MCF 10A (cell line): ENCODE data around the gene CACNA1B. TPM values are rescaled to one million over a fixed set of nuclear protein-coding genes. Genes with fewer than 3 reads are reported as not detected.

Source experiments
- BruUV-seq: library from RNA; stranded (reverse); fragments of 400-500 nt; replicated peaks from 2 replicates; lab custom pipeline; 2021; lab: Mats Ljungman, UMichigan
- CTCF ChIA-PET: fragments of 300-600 bp; sonication (Branson Sonifier 250); formaldehyde crosslinking; extraction: SDS; loops from one replicate; lab custom pipeline; 2021; ENCODE audit warnings: antibody characterized with exemption, inconsistent platforms; lab: Yijun Ruan, JAX
- POLR2A ChIA-PET: fragments of 300-600, 350-650 bp; sonication (Branson Sonifier 250); formaldehyde crosslinking; extraction: SDS; loops from one replicate; lab custom pipeline; 2020; ENCODE audit warnings: antibody characterized with exemption, inconsistent platforms; lab: Yijun Ruan, JAX
- DNase-seq: peaks from one replicate; pipeline ENCODE4 v3.0.0-alpha.2; 2018; ENCODE audit not compliant: unreplicated experiment
- H3K27ac Mint-ChIP-seq: one replicate; pipeline ENCODE4 v1.8.0; 2022; ENCODE audit warnings: mild to moderate bottlenecking, low read depth, mixed read lengths; ENCODE audit not compliant: unreplicated experiment
- H3K27me3 Mint-ChIP-seq: one replicate; pipeline ENCODE4 v1.8.0; 2022; ENCODE audit warnings: mixed read lengths; ENCODE audit not compliant: insufficient read depth, unreplicated experiment
- H3K36me3 Mint-ChIP-seq: one replicate; pipeline ENCODE4 v1.8.0; 2022; ENCODE audit warnings: mild to moderate bottlenecking, moderate library complexity, mixed read lengths; ENCODE audit not compliant: insufficient read depth, unreplicated experiment
- H3K4me1 Mint-ChIP-seq: one replicate; pipeline ENCODE4 v1.8.0; 2022; ENCODE audit warnings: mixed read lengths; ENCODE audit not compliant: insufficient read depth, unreplicated experiment
- H3K4me3 Mint-ChIP-seq: one replicate; pipeline ENCODE4 v1.8.0; 2022; ENCODE audit warnings: mild to moderate bottlenecking, moderate library complexity, mixed read lengths; ENCODE audit not compliant: unreplicated experiment
- H3K9me3 Mint-ChIP-seq: one replicate; pipeline ENCODE4 v1.8.0; 2022; ENCODE audit warnings: mixed read lengths; ENCODE audit not compliant: unreplicated experiment
- intact Hi-C: fragments of 100-400 bp; cut with micrococcal nuclease; formaldehyde crosslinking; loops from 2 replicates; pipeline ENCODE4 v1.14.1; 2022
- total RNA-seq: library from RNA; stranded (reverse); gene quantifications from 2 replicates; pipeline ENCODE4 v1.2.3, GENCODE V29; 2022
- TF ChIP-seq, protein P1 (sequence below): fragments of 200-600 bp; IDR thresholded peaks from one replicate; pipeline ENCODE4 v1.8.0; 2022; ENCODE audit warnings: antibody characterized with exemption, mild to moderate bottlenecking; ENCODE audit not compliant: unreplicated experiment

The CACNA1B gene
- total RNA-seq, 1 experiment from 2014 or later, result not detected

DNA sequence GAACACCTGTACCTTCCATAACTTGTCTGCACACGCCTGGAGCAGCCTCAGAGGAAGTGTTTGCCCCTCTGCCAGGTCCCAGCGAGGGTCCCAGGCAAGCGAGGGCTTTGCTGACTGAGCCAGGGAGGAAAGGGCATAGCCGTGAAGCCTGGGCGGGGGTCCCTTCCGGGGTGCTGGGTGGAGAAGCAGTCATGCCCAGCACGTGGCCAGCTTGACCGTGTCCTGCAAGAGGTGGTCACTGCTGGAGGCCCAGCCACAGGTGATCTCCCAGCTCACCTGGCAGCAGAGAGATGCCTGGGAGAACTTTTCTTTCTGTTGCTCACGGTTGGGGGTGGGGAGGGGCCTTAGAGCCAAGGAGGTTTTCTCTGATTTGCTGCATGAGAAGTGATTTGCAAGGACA lies 195.3 kb downstream of the CACNA1B start:
- H3K9me3 Mint-ChIP-seq, result peaks cover 8% of the 10 kb centered on the region
- CTCF ChIA-PET, result interaction anchor here (0.6 kb wide), 1 partner anchor 69 kb away, joined by 3 read pairs; no protein-coding TSS in a partner anchor

GRCh38 chr9:138073408-138073807 lies 195.8 kb downstream of the CACNA1B start:
- peaks cover 13% of the 10 kb centered on the region for H3K9me3 Mint-ChIP-seq
- H3K4me1 Mint-ChIP-seq, result no peaks in the 10 kb centered on the region
- intact Hi-C loops, result no loop called here
- H3K27me3 Mint-ChIP-seq, result no peaks in the 10 kb centered on the region
- no peak overlapping the region for H3K27ac Mint-ChIP-seq
- no peaks in the 10 kb centered on the region for H3K36me3 Mint-ChIP-seq
- DNase-seq, result no peak
- H3K4me3 Mint-ChIP-seq, result no peak overlapping the region
- ChIA-PET CTCF (no interaction called here), POLR2A (interaction anchor here (1.2 kb wide), 1 partner anchor 12 kb away, joined by 3 read pairs; no protein-coding TSS in a partner anchor)
- TF ChIP-seq, protein P1, sequence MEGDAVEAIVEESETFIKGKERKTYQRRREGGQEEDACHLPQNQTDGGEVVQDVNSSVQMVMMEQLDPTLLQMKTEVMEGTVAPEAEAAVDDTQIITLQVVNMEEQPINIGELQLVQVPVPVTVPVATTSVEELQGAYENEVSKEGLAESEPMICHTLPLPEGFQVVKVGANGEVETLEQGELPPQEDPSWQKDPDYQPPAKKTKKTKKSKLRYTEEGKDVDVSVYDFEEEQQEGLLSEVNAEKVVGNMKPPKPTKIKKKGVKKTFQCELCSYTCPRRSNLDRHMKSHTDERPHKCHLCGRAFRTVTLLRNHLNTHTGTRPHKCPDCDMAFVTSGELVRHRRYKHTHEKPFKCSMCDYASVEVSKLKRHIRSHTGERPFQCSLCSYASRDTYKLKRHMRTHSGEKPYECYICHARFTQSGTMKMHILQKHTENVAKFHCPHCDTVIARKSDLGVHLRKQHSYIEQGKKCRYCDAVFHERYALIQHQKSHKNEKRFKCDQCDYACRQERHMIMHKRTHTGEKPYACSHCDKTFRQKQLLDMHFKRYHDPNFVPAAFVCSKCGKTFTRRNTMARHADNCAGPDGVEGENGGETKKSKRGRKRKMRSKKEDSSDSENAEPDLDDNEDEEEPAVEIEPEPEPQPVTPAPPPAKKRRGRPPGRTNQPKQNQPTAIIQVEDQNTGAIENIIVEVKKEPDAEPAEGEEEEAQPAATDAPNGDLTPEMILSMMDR, result no peak
- BruUV-seq, result no TSS peak

More for the DNA sequence above, 195.3 kb downstream of the CACNA1B start:
- DNase-seq, result no peak
- H3K27me3 Mint-ChIP-seq, result no peaks in the 10 kb centered on the region
- no peaks in the 10 kb centered on the region for H3K4me1 Mint-ChIP-seq
- intact Hi-C loops, result no loop called here
- TF ChIP-seq, protein P1, result no peak
- no peak overlapping the region for H3K4me3 Mint-ChIP-seq
- BruUV-seq, result no TSS peak
- H3K27ac Mint-ChIP-seq, result no peak overlapping the region
- POLR2A ChIA-PET, result interaction anchor here (1.2 kb wide), 1 partner anchor 13 kb away, joined by 3 read pairs; no protein-coding TSS in a partner anchor
- H3K36me3 Mint-ChIP-seq, result no peaks in the 10 kb centered on the region

GRCh38 chr9:138073808-138074207 lies 196.2 kb downstream of the CACNA1B start:
- Mint-ChIP-seq H3K27ac (no peak overlapping the region), H3K27me3 (no peaks in the 10 kb centered on the region), H3K4me1 (no peaks in the 10 kb centered on the region), H3K9me3 (peaks cover 17% of the 10 kb centered on the region), H3K4me3 (no peak overlapping the region), H3K36me3 (no peaks in the 10 kb centered on the region)
- TF ChIP-seq, protein P1, result no peak
- DNase-seq, result no peak
- CTCF ChIA-PET, result no interaction called here
- POLR2A ChIA-PET, result interaction anchor here (1.2 kb wide), 1 partner anchor 12 kb away, joined by 3 read pairs; no protein-coding TSS in a partner anchor
- intact Hi-C loops, result no loop called here
- no TSS peak for BruUV-seq

- no peaks in the 10 kb centered on the region for H3K4me1 Mint-ChIP-seq
- no peak overlapping the region for H3K27ac Mint-ChIP-seq
- no peaks in the 10 kb centered on the region for H3K27me3 Mint-ChIP-seq
These were observed 196.9 kb downstream of the CACNA1B start for GRCh38 chr9:138074516-138074915.

More at GRCh38 chr9:138074516-138074915, 196.9 kb downstream of the CACNA1B start:
- H3K9me3 Mint-ChIP-seq, result peaks cover 23% of the 10 kb centered on the region
- ChIA-PET CTCF (no interaction called here), POLR2A (interaction anchor here (0.6 kb wide), 1 partner anchor 36 kb away, joined by 3 read pairs; no protein-coding TSS in a partner anchor)
- H3K4me3 Mint-ChIP-seq, result no peak overlapping the region
- no TSS peak for BruUV-seq
- TF ChIP-seq, protein P1, result no peak
- intact Hi-C loops, result no loop called here
- DNase-seq, result no peak
- H3K36me3 Mint-ChIP-seq, result no peaks in the 10 kb centered on the region
